ENCODE results near the gene HIGD2A. TPM values are rescaled to one million over a fixed set of nuclear protein-coding genes. Genes with fewer than 3 reads are reported as not detected.

Gene HIGD2A
- total and polyA plus RNA-seq, 10 of the 15 experiments (the other 5 are each of a cell fraction or from before 2014, with no cell fraction given), result 152 to 348 (median 194) TPM

DNA sequence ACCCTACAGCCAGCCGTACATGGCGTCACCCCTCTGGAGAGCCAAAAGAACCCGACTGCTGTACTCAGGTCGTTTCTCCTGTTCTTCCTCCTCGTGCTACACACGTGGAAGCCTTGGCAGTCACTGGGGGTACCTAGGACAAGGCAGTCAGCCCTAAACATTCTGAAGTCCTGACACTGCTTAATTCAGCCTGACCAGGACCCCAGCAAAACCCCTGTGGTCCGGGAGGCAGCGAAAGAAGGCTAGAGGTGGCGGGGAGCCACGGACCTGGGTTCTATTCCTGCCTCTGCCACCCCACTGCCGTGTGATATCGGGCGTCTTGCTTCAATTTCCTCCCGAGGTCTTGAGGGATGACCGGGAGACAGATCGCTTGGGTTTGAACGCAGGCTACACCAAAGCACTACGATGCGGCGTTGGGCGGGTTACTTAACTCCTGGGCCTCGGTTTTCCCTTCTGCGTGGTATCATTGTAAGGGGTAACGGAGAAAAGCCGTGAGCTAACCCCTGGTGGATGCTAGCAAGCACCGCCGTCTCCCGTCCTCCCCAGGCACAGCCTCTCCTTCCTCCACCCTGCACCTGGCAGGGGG lies 23.7 kb upstream of the HIGD2A start:
- no peaks in the 10 kb centered on the region for H3K27me3 ChIP-seq (replicated peaks in 1 of 2; ENCODE audit: control insufficient read depth in 2 of 2, insufficient read depth in 2 of 2, low read length in 1 of 2)
- FAIRE-seq, result no peak
- peaks cover 15% of the 10 kb centered on the region for H3K79me2 ChIP-seq (ENCODE audit: control insufficient read depth, insufficient read depth, low read length)
- H3K27ac ChIP-seq (ENCODE audit: control insufficient read depth, insufficient read depth), result no peak overlapping the region
- H3K4me2 ChIP-seq (ENCODE audit: control insufficient read depth, insufficient read depth), result peak overlapping the region; percentile 98
- 12% methylated on average over 28 of the region's 28 CpGs for WGBS (ENCODE audit: insufficient coverage, insufficient replicate concordance, low lambda C conversion rate, missing lambda C conversion rate)
- no peak for DNase-seq (ENCODE audit: low read depth, low spot score)
- TF ChIP-seq TCF12 (IDR thresholded peaks at IDR 0.05; ENCODE audit: low read depth, low read length), result 0 out of 2 replicates have a peak, but pooled peaks have one; percentile 51
- TF ChIP-seq, protein P1, sequence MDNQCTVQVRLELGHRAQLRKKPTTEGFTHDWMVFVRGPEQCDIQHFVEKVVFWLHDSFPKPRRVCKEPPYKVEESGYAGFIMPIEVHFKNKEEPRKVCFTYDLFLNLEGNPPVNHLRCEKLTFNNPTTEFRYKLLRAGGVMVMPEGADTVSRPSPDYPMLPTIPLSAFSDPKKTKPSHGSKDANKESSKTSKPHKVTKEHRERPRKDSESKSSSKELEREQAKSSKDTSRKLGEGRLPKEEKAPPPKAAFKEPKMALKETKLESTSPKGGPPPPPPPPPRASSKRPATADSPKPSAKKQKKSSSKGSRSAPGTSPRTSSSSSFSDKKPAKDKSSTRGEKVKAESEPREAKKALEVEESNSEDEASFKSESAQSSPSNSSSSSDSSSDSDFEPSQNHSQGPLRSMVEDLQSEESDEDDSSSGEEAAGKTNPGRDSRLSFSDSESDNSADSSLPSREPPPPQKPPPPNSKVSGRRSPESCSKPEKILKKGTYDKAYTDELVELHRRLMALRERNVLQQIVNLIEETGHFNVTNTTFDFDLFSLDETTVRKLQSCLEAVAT (IDR thresholded peaks at IDR 0.05), result peak; percentile 65
- TF ChIP-seq, protein P2, sequence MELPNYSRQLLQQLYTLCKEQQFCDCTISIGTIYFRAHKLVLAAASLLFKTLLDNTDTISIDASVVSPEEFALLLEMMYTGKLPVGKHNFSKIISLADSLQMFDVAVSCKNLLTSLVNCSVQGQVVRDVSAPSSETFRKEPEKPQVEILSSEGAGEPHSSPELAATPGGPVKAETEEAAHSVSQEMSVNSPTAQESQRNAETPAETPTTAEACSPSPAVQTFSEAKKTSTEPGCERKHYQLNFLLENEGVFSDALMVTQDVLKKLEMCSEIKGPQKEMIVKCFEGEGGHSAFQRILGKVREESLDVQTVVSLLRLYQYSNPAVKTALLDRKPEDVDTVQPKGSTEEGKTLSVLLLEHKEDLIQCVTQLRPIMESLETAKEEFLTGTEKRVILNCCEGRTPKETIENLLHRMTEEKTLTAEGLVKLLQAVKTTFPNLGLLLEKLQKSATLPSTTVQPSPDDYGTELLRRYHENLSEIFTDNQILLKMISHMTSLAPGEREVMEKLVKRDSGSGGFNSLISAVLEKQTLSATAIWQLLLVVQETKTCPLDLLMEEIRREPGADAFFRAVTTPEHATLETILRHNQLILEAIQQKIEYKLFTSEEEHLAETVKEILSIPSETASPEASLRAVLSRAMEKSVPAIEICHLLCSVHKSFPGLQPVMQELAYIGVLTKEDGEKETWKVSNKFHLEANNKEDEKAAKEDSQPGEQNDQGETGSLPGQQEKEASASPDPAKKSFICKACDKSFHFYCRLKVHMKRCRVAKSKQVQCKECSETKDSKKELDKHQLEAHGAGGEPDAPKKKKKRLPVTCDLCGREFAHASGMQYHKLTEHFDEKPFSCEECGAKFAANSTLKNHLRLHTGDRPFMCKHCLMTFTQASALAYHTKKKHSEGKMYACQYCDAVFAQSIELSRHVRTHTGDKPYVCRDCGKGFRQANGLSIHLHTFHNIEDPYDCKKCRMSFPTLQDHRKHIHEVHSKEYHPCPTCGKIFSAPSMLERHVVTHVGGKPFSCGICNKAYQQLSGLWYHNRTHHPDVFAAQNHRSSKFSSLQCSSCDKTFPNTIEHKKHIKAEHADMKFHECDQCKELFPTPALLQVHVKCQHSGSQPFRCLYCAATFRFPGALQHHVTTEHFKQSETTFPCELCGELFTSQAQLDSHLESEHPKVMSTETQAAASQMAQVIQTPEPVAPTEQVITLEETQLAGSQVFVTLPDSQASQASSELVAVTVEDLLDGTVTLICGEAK (IDR thresholded peaks at IDR 0.05; ENCODE audit: borderline replicate concordance), result peak; percentile 26; the same call in 1 of the 2 replicates
- TF ChIP-seq IRF4 (IDR thresholded peaks at IDR 0.05; ENCODE audit: low read depth, low read length), result no peak
- peak overlapping the region; percentile 92 for H2AFZ ChIP-seq (ENCODE audit: control insufficient read depth, low read depth, low read length)
- no TSS peak for BruUV-seq (replicated peaks)
- H3K4me1 ChIP-seq (ENCODE audit: control insufficient read depth, insufficient read depth, low read length), result no peaks in the 10 kb centered on the region; the same call in 1 of the 2 replicates
- no peaks in the 10 kb centered on the region for H4K20me1 ChIP-seq (ENCODE audit: control insufficient read depth, insufficient read depth)
- H3K9ac ChIP-seq (ENCODE audit: control insufficient read depth, insufficient read depth, low read length), result peak overlapping the region; percentile 71
- ChIA-PET CTCF (no interaction called here), POLR2A (no interaction called here), SMC1A (ENCODE audit: uncharacterized antibody, unreplicated experiment) (no interaction called here), RAD21 (ENCODE audit: unreplicated experiment) (no interaction called here)
- H3K36me3 ChIP-seq (ENCODE audit: control insufficient read depth in 2 of 2, insufficient read depth in 2 of 2, low read length in 1 of 2), result no peaks in the 10 kb centered on the region
- ATAC-seq, result no peak
- peak overlapping the region; percentile 91 for H3K4me3 ChIP-seq
- no peaks in the 10 kb centered on the region for H3K9me3 ChIP-seq (replicated peaks; ENCODE audit: control insufficient read depth, insufficient read depth, low read length)
- intact Hi-C loops (cut with micrococcal nuclease; ENCODE audit: unreplicated experiment), result loop anchor here (1.0 kb wide), 1 partner anchor 23 kb away; the partner anchor contains the start of genes HIGD2A and NOP16
- in situ Hi-C loops (cut with MboI), result no loop called here
